Sigmoid colon (tissue), 4 donors: ENCODE measurements around the gene ATP2B2.

Source experiments
- EP300 ChIP-seq, 4 donors: sonication (generic); formaldehyde crosslinking; IDR thresholded peaks; one replicate each; pipeline ENCODE4 v1.6.1; 2017; ENCODE audit warnings: antibody characterized with exemption in 4 of 4
- POLR2A ChIP-seq, 2 donors: fragments of 450-650 bp; IDR thresholded peaks; one replicate each; pipeline ENCODE4 v1.6.1; 2016; ENCODE audit warnings: antibody characterized with exemption in 2 of 2, mild to moderate bottlenecking in 2 of 2, moderate library complexity in 2 of 2
- TF ChIP-seq, protein P1 (sequence below), 4 experiments: fragments of 450-650 bp in 3 of 4; fragments of 200-600 bp in 1 of 4; IDR thresholded peaks; one replicate each; pipeline ENCODE4 v1.5.1; 2016 to 2019; ENCODE audit warnings: antibody characterized with exemption in 4 of 4, mild to moderate bottlenecking in 3 of 4, moderate library complexity in 2 of 4

DNA sequence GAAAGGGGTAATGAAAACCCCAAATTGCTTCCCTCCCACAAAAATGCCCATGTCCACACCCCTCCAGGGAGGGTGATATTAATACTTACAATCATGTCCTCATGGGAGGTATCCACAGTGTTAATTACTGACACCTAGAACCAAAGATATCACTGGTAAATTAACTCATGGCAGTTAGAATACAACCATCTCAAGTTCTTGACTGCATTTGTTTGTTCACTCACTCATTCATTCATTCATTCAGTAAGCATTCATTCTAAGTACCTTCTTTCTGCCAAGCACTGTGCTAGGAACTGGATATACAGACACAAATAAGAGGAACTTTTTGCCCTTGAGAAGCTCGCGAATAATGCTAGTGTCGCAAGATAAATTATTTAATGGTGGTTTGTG, 187.4 kb downstream of the ATP2B2 start:
- TF ChIP-seq EP300 (IDR thresholded peaks at IDR 0.05) (no peak), POLR2A (IDR thresholded peaks at IDR 0.05) (no peak)
- TF ChIP-seq, protein P1, sequence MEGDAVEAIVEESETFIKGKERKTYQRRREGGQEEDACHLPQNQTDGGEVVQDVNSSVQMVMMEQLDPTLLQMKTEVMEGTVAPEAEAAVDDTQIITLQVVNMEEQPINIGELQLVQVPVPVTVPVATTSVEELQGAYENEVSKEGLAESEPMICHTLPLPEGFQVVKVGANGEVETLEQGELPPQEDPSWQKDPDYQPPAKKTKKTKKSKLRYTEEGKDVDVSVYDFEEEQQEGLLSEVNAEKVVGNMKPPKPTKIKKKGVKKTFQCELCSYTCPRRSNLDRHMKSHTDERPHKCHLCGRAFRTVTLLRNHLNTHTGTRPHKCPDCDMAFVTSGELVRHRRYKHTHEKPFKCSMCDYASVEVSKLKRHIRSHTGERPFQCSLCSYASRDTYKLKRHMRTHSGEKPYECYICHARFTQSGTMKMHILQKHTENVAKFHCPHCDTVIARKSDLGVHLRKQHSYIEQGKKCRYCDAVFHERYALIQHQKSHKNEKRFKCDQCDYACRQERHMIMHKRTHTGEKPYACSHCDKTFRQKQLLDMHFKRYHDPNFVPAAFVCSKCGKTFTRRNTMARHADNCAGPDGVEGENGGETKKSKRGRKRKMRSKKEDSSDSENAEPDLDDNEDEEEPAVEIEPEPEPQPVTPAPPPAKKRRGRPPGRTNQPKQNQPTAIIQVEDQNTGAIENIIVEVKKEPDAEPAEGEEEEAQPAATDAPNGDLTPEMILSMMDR (IDR thresholded peaks at IDR 0.05) = no peak
